Mammary epithelial cell (primary cell): ENCODE data around the gene TRIL.

Experiments used
- CTCF ChIP-seq, 2 donors: IDR thresholded peaks in 1 of 2; conservative IDR thresholded peaks in 1 of 2; 2 replicates each; pipeline ENCODE4 v1.5.1; 2011 to 2012; ENCODE audit warnings: inconsistent platforms in 2 of 2, low read length in 2 of 2, mild to moderate bottlenecking in 2 of 2, control low read depth in 1 of 2, low read depth in 1 of 2; ENCODE audit not compliant: insufficient read depth in 1 of 2; ENCODE audit errors: extremely low read depth in 1 of 2
- EZH2 ChIP-seq: IDR thresholded peaks from 2 replicates; pipeline ENCODE4 v1.6.1; 2012; ENCODE audit warnings: low read length, inconsistent platforms, borderline replicate concordance

- TF ChIP-seq CTCF (conservative IDR thresholded peaks at IDR 0.05 in 1 of 2, IDR thresholded peaks at IDR 0.05 in 1 of 2; ENCODE audit: extremely low read depth in 1 of 2, insufficient read depth in 1 of 2, low read depth in 1 of 2, low read length in 2 of 2) (no peak), EZH2 (no peak)
These were observed 49.4 kb downstream of the TRIL start for GRCh38 chr7:28908775-28909174.
